ENCODE results near the gene MICAL2.

DNA sequence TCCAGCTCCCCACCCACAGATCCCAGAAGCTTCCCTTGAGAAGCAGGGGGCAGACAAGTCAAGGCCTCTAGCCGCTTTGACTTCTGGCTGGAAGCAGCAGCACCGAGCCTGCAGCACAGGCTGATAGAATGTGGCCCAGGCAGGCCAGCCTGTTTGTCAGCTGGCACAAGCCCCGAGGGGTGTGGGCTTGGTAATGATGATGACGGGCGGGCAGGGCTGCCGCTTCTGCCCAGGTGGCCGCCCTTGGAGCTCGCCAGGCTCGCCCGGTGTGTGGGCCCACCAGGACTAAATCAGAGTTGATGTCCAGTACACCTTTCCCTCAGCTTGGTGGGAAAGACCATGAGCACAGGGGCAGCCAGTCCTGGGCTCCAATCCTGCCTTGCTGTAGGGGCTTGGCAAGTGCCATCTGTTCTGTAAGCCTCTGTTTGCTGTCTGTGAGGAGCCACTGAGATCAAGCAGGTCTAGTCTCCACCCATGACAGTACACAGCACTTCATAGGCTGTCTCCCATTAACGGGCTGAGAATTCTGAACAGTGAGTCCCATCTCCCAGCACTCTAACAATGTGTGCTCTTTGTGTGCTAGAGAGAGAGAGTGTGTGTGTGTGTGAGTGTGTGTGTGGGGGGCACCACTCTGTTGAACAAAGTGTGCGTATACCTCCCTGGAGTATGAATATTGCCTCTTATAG is 26.8 kb downstream of the MICAL2 start:
- no peak for TF ChIP-seq ATF2 (IDR thresholded peaks at IDR 0.05; ENCODE audit: low read length)
- TF ChIP-seq, protein P1, sequence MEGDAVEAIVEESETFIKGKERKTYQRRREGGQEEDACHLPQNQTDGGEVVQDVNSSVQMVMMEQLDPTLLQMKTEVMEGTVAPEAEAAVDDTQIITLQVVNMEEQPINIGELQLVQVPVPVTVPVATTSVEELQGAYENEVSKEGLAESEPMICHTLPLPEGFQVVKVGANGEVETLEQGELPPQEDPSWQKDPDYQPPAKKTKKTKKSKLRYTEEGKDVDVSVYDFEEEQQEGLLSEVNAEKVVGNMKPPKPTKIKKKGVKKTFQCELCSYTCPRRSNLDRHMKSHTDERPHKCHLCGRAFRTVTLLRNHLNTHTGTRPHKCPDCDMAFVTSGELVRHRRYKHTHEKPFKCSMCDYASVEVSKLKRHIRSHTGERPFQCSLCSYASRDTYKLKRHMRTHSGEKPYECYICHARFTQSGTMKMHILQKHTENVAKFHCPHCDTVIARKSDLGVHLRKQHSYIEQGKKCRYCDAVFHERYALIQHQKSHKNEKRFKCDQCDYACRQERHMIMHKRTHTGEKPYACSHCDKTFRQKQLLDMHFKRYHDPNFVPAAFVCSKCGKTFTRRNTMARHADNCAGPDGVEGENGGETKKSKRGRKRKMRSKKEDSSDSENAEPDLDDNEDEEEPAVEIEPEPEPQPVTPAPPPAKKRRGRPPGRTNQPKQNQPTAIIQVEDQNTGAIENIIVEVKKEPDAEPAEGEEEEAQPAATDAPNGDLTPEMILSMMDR (IDR thresholded peaks at IDR 0.05 in 2 of 3, conservative IDR thresholded peaks at IDR 0.05 in 1 of 3; ENCODE audit: control insufficient read depth in 2 of 3, extremely low read depth in 1 of 3, insufficient read depth in 1 of 3, low read depth in 3 of 3, low read length in 3 of 3), result no peak
- TF ChIP-seq POLR2AphosphoS5 (IDR thresholded peaks at IDR 0.05; ENCODE audit: low read length), result no peak
- TF ChIP-seq HDAC6 (IDR thresholded peaks at IDR 0.05; ENCODE audit: unreplicated experiment), result no peak
